ENCODE measurements around the gene USP37. TPM values are rescaled to one million over a fixed set of nuclear protein-coding genes. Genes with fewer than 3 reads are reported as not detected.

The USP37 gene
- polyA plus RNA-seq, 10 donors: 7.7 to 13.1 (median 10.9) TPM

- no peak for DNase-seq
Measured at GRCh38 chr2:218432676-218433365, 135.3 kb downstream of the USP37 start.

GRCh38 chr2:218431878-218432277 is 136.3 kb downstream of the USP37 start:
- no peak for DNase-seq

- DNase-seq: no peak
Measured at GRCh38 chr2:218430721-218431120, 137.4 kb downstream of the USP37 start.

- DNase-seq: no peak
Measured at GRCh38 chr2:218429911-218430692, 138.0 kb downstream of the USP37 start.

- DNase-seq: no peak
Measured at GRCh38 chr2:218428846-218429558, 139.1 kb downstream of the USP37 start.

- DNase-seq: no peak
Measured at GRCh38 chr2:218427741-218428140, 140.4 kb downstream of the USP37 start.

GRCh38 chr2:218425531-218425930 is 142.6 kb downstream of the USP37 start:
- DNase-seq: no peak

- DNase-seq: no peak
Measured at GRCh38 chr2:218423584-218423983, 144.6 kb downstream of the USP37 start.

- DNase-seq: no peak
Measured at GRCh38 chr2:218422403-218423086, 145.6 kb downstream of the USP37 start.

GRCh38 chr2:218421027-218421426 is 147.1 kb downstream of the USP37 start:
- no peak for DNase-seq

GRCh38 chr2:218419630-218420216 is 148.4 kb downstream of the USP37 start:
- no peak for DNase-seq

GRCh38 chr2:218418717-218419458 is 149.3 kb downstream of the USP37 start, which contains the start of gene VIL1:
VIL1 (plus strand) TSS chr2:218419123; CDS start chr2:218423779, 4,656 bp downstream.
- DNase-seq: no peak

- no peak for DNase-seq
Measured at GRCh38 chr2:218418321-218418716, 149.8 kb downstream of the USP37 start.

- DNase-seq: peak in 1 of 3 donors; percentile 33
Measured at GRCh38 chr2:218407717-218408116, 160.4 kb downstream of the USP37 start.

GRCh38 chr2:218406949-218407618 is 161.1 kb downstream of the USP37 start:
- DNase-seq: peak; percentile 59 to 88 (median 65)

- DNase-seq: peak; percentile 92 to 95 (median 94)
Measured at GRCh38 chr2:218406209-218406948, 161.8 kb downstream of the USP37 start.

- DNase-seq: no peak
Measured at GRCh38 chr2:218405746-218406208, 162.4 kb downstream of the USP37 start.

- peak in 1 of 3 donors; percentile 73 for DNase-seq
Measured at GRCh38 chr2:218405086-218405745, 162.9 kb downstream of the USP37 start.

Measured in muscle of back (tissue), 11 donors.